ENCODE measurements around the gene FNTB.

DNA sequence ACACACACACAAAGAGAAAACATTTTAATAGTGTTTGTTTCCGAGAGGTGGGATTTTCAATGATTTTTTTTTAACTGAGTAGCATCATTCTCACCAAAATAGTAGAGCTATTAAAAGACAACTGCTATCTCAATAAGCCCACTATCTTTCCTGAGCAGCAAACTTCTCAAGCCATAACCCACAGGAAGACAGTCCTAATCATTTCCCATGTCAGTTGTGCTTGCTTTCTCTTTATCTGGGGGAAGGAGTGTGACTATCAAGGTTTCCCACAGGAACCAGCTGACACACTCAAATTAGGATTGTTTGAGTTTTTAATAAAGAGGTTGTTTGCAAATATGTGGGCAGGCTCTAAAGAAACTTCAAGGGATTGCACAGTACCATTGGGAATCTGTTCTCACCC is 120.5 kb downstream of the FNTB start:
- TF ChIP-seq, protein P1, sequence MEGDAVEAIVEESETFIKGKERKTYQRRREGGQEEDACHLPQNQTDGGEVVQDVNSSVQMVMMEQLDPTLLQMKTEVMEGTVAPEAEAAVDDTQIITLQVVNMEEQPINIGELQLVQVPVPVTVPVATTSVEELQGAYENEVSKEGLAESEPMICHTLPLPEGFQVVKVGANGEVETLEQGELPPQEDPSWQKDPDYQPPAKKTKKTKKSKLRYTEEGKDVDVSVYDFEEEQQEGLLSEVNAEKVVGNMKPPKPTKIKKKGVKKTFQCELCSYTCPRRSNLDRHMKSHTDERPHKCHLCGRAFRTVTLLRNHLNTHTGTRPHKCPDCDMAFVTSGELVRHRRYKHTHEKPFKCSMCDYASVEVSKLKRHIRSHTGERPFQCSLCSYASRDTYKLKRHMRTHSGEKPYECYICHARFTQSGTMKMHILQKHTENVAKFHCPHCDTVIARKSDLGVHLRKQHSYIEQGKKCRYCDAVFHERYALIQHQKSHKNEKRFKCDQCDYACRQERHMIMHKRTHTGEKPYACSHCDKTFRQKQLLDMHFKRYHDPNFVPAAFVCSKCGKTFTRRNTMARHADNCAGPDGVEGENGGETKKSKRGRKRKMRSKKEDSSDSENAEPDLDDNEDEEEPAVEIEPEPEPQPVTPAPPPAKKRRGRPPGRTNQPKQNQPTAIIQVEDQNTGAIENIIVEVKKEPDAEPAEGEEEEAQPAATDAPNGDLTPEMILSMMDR (IDR thresholded peaks at IDR 0.05 in 2 of 3, conservative IDR thresholded peaks at IDR 0.05 in 1 of 3; ENCODE audit: borderline replicate concordance in 1 of 3, insufficient read depth in 1 of 3, low read depth in 2 of 3, low read length in 2 of 3) = no peak
- TF ChIP-seq, protein P2, sequence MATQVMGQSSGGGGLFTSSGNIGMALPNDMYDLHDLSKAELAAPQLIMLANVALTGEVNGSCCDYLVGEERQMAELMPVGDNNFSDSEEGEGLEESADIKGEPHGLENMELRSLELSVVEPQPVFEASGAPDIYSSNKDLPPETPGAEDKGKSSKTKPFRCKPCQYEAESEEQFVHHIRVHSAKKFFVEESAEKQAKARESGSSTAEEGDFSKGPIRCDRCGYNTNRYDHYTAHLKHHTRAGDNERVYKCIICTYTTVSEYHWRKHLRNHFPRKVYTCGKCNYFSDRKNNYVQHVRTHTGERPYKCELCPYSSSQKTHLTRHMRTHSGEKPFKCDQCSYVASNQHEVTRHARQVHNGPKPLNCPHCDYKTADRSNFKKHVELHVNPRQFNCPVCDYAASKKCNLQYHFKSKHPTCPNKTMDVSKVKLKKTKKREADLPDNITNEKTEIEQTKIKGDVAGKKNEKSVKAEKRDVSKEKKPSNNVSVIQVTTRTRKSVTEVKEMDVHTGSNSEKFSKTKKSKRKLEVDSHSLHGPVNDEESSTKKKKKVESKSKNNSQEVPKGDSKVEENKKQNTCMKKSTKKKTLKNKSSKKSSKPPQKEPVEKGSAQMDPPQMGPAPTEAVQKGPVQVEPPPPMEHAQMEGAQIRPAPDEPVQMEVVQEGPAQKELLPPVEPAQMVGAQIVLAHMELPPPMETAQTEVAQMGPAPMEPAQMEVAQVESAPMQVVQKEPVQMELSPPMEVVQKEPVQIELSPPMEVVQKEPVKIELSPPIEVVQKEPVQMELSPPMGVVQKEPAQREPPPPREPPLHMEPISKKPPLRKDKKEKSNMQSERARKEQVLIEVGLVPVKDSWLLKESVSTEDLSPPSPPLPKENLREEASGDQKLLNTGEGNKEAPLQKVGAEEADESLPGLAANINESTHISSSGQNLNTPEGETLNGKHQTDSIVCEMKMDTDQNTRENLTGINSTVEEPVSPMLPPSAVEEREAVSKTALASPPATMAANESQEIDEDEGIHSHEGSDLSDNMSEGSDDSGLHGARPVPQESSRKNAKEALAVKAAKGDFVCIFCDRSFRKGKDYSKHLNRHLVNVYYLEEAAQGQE (IDR thresholded peaks at IDR 0.05; ENCODE audit: low read depth) = no peak
- no peak for TF ChIP-seq EZH2 (IDR thresholded peaks at IDR 0.05)
- TF ChIP-seq POLR2A (IDR thresholded peaks at IDR 0.05; ENCODE audit: borderline replicate concordance, extremely low read depth, insufficient read depth, insufficient read length) = no peak
- no peak for TF ChIP-seq CBX3 (IDR thresholded peaks at IDR 0.05; ENCODE audit: low read depth)
